ENCODE data around the gene ALDH5A1. TPM values are rescaled to one million over a fixed set of nuclear protein-coding genes. Genes with fewer than 3 reads are reported as not detected.

Gene ALDH5A1
- total RNA-seq, 1 donor from 2014 or later = 13.8 TPM

DNA sequence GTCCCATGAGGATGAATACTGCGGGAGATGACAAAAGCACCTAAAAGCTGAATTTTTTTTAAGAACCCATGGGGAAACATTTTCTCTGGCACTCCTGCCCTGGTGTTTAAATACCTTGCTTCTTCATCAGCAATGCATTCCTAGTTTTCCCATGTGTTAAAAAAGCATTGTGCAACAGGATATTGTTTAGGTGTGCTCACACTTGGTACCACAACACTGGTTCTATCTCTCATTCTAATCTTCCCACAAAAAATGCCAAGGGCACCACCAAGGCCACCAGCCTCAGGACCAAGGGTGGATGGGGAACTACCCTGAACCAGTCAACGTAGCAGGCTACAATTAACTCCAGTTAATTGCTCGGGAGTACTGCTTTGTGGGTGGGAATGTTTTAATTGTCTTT lies 50.9 kb downstream of the ALDH5A1 start:
- H3K9me3 ChIP-seq = no peaks in the 10 kb centered on the region
- intact Hi-C loops (cut with DNase I) = no loop called here
- H3K27me3 ChIP-seq (ENCODE audit: low read depth) = no peaks in the 10 kb centered on the region
- no peaks in the 10 kb centered on the region for H3K4me1 ChIP-seq
- DNase-seq (no peak), ATAC-seq (no peak)
- no peaks in the 10 kb centered on the region for H3K36me3 ChIP-seq
- no peak overlapping the region for H3K27ac ChIP-seq
- no peak for TF ChIP-seq CTCF (IDR thresholded peaks at IDR 0.05)
- H3K4me3 ChIP-seq = no peak overlapping the region

- no peak for TF ChIP-seq CTCF (IDR thresholded peaks at IDR 0.05)
- no peak for DNase-seq
- intact Hi-C loops (cut with DNase I) = no loop called here
- Histone ChIP-seq H3K27ac (no peak overlapping the region), H3K36me3 (no peaks in the 10 kb centered on the region), H3K4me3 (no peak overlapping the region), H3K4me1 (no peaks in the 10 kb centered on the region), H3K9me3 (no peaks in the 10 kb centered on the region), H3K27me3 (ENCODE audit: low read depth) (no peaks in the 10 kb centered on the region)
- no peak for ATAC-seq
These were observed 51.7 kb downstream of the ALDH5A1 start for GRCh38 chr6:24546439-24546838.

DNA sequence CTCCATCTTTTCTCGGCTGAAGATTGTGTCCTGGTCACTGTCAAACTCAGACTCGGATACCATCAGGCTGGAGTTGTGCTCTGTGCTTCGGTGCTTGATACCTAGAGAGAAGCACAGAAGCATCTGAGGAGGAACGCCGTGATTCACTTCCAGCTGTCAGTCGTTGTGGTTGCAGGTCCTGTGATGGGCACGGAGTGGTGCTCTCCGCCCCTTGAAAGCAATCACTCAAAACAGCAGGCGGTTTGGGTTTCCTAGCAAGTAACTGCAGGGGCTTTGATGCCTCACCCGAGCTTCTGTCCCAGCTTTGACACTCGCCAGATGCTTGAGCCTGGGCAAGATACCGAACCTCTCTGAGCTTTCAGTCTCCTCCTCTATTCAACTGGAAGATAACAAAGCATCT lies 52.5 kb downstream of the ALDH5A1 start:
- Histone ChIP-seq H3K27me3 (ENCODE audit: low read depth) (no peaks in the 10 kb centered on the region), H3K9me3 (no peaks in the 10 kb centered on the region), H3K36me3 (no peaks in the 10 kb centered on the region), H3K27ac (no peak overlapping the region), H3K4me1 (no peaks in the 10 kb centered on the region), H3K4me3 (no peak overlapping the region)
- ATAC-seq (no peak), DNase-seq (no peak)
- no peak for TF ChIP-seq CTCF (IDR thresholded peaks at IDR 0.05)
- intact Hi-C loops (cut with DNase I) = no loop called here

- H3K36me3 ChIP-seq = no peaks in the 10 kb centered on the region
- no peak overlapping the region for H3K27ac ChIP-seq
- DNase-seq = no peak
- no peaks in the 10 kb centered on the region for H3K4me1 ChIP-seq
- no peak for ATAC-seq
- H3K4me3 ChIP-seq = no peak overlapping the region
- intact Hi-C loops (cut with DNase I) = no loop called here
- no peak for TF ChIP-seq CTCF (IDR thresholded peaks at IDR 0.05)
- H3K9me3 ChIP-seq = no peaks in the 10 kb centered on the region
- no peaks in the 10 kb centered on the region for H3K27me3 ChIP-seq (ENCODE audit: low read depth)
These were observed 54.4 kb downstream of the ALDH5A1 start for GRCh38 chr6:24549158-24549557.

GRCh38 chr6:24549674-24550353 lies 55.0 kb downstream of the ALDH5A1 start:
- ATAC-seq = no peak
- no peak for TF ChIP-seq CTCF (IDR thresholded peaks at IDR 0.05)
- Histone ChIP-seq H3K9me3 (no peaks in the 10 kb centered on the region), H3K27me3 (ENCODE audit: low read depth) (no peaks in the 10 kb centered on the region), H3K4me1 (no peaks in the 10 kb centered on the region), H3K4me3 (no peak overlapping the region), H3K27ac (no peak overlapping the region), H3K36me3 (no peaks in the 10 kb centered on the region)
- intact Hi-C loops (cut with DNase I) = no loop called here
- no peak for DNase-seq
